ENCODE data around the gene IL19.

The IL19 gene

DNA sequence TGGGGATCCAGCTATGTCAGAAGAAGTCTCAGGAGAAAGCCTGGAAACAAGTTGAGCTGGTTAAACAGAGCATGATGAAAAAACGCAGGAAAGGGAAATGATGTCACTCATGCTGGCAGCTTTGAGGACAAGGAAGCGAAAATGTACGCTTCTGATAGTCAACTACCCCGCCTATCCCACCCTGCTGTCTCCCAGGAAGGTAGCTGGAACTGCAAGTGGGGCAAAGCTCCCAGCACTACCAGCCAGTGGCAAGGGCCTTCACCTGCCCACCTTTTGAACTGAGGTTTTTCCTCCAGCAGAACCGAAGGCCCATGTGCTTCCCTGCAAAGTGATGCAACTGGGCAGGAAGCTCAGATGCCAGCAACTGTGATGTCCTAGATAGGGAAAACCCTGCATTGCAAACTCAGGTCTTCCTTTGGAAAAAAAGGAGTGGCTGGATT is 88.5 kb downstream of the IL19 start:
- DNase-seq (ENCODE audit: low read depth, low spot score) = no peak

DNA sequence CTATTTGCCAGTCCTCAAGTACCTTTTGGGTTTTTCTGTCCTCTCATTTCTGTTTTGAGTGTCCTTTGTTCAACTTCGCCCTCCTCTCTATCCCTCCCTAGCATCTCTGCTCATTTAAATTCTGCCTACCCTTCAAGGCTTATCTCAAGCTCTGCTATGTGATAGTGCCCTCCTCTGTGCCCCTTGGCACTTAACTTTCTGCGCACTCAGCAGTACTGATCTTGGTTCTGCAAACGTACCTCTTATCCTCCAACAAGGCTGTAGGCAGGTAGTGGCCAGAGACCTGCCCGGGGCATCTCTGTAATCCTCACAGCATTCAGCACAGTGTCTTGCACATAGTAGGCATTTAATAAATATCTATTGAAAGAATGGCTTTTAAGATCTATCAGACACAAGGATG is 89.6 kb downstream of the IL19 start:
- DNase-seq (ENCODE audit: low read depth, low spot score) = no peak

DNA sequence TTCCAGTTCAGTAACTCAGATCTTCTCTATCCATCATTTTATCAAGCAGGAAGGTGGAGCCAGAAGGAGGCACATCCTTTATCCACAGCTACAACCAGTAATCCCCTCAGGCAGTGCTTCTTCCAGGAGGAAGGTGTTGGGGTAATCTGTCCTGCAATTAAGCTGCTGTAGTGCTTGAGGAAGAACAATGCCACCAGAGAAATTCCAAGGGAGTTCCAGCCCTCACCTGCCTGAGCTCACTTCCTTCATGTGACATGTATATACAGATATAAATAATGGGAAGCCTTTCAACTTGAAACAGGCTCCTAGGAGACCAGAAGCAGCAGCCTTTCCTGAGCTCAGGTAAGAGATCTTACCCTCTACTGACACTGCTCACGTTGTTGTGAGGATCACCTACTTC is 92.7 kb downstream of the IL19 start:
- DNase-seq (ENCODE audit: low read depth, low spot score) = no peak

DNA sequence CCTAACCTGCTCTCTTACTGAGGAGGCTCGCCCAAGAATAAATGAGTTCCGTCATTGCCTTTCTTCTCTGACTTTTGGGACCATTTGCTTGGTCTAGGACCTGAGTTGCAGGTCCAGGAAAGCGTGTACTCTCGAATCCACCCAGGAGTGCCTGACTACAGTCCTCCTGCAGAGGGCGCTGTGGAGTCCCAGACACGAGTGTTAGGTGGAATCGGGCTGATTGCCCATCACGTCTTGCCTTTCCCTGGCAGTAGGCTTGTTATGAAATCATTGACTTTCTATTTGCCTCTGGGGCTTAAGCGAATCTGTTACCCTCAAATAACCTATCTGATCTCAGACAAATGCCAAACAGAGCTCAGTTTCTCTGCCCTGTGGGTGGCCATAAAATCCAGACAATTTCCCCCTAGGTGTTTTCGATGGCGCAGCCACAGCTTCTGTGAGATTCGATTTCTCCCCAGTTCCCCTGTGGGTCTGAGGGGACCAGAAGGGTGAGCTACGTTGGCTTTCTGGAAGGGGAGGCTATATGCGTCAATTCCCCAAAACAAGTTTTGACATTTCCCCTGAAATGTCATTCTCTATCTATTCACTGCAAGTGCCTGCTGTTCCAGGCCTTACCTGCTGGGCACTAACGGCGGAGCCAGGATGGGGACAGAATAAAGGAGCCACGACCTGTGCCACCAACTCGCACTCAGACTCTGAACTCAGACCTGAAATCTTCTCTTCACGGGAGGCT is 94.5 kb downstream of the IL19 start, which contains the start of gene IL20:
TSS of gene IL20 (plus strand) at position 685 of the 733 bp plus-strand sequence. CDS start 230 bp downstream, outside the sequence.
- DNase-seq (ENCODE audit: low read depth, low spot score) = peak; percentile 76

DNA sequence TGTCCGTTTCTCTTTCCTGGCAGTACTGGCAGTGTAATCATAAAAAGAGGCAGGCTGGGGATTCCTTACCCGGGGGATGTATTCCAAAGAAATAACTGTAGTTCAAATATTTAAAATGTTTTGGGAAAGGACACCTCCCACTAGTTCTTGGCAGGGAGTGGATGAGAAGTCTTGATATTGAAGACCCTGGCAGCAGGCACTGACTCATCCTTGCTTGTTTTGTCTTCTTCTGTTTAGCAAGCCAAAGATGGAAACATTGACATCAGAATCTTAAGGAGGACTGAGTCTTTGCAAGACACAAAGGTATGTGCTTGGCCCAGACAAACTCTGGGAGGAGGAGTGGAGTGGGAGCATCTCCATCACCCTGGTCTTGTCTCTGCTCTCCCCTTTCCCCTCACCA is 95.5 kb downstream of the IL19 start:
- no peak for DNase-seq (ENCODE audit: low read depth, low spot score)

DNA sequence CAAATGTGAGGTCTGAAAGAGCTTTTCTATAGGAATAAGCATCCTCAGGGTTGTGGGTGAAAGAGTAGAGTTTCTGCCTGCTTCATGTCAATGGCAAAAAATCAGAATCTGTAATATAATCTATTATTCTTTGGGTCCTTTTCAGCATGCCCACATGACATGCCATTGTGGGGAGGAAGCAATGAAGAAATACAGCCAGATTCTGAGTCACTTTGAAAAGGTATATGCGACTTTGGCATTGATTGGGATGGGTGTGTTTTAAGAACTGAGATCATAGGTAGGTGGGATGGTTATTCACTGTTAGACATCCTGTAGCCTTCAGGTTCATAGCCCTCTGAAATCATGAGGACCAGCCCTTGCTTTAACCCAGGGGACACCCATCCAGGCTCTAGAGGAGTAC is 96.7 kb downstream of the IL19 start:
- DNase-seq (ENCODE audit: low read depth, low spot score) = no peak

DNA sequence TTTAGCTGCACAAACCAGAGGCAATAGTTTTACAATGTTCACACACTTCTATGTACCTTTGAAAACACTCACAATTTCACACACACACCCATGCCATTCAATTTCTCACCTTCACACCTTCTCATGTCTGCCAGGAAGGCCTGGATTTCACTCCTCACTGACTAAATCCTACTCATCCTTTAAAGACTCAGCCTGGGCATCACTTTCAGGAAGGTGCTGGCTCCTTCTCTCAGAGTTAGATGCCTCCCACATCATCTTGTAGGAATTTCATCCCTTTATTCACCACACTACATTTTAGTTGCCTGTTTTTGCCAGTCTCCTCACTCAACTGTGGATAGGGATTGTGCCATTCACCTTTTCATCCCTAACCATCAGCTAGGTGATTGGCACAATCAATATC is 97.1 kb downstream of the IL19 start:
- DNase-seq (ENCODE audit: low read depth, low spot score) = no peak

DNA sequence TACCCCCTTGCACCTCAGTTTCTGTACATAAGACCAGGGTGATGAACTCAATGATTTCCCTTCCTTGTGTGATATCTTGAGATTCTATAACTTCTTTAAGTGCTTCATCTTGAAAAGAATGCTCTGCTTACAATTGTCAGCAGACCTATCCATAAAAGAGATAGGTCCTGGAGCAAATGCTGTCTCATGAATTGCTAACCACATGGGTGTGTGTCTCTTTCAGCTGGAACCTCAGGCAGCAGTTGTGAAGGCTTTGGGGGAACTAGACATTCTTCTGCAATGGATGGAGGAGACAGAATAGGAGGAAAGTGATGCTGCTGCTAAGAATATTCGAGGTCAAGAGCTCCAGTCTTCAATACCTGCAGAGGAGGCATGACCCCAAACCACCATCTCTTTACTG is 97.7 kb downstream of the IL19 start:
- no peak for DNase-seq (ENCODE audit: low read depth, low spot score)

DNA sequence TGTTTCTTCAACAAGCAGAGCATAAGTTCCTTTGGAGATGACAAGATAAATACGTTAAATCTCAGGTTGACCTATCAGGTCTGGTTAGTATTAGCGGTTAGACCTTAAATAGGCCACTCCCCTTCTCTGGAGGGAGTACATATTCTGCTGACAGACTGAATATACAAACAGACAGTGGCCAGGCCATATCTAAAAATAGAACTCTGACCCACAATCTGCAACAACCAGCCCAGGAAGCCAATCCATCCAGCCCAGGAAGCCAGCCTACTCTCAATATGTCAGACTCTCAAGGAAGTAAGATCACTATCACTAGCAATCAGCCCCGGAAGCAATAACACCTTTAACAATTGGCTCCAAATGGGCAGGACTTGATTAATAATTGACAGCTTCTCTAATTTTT is 101.6 kb downstream of the IL19 start:
- DNase-seq (ENCODE audit: low read depth, low spot score) = no peak

DNA sequence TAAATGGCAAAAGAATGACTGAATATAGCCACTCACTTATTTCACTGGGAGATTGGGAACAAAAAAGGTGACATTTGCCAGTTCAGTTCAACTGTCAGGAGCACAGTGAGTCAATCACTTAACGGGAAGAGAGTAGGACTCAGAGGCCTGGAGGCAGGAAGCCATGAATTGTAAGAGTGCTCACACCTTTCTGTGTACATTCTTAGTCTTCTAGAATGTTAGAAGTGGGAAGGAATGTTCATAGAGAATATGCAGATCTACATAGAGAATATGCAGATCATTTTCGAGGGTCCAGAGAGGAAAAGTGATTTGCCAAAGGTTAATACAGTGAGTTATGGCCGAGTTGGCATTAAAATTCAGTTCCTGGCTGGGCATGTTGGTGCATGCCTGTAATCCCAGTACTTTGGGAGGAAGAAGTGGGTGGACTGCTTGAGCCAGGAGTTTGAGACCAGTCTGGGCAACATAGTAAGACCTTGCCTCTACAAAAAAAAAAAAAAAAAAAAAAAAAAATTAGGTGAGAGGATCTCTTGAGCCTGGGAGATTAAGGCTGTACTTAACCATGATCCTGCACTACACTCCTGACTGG is 103.1 kb downstream of the IL19 start:
- no peak for DNase-seq (ENCODE audit: low read depth, low spot score)

DNA sequence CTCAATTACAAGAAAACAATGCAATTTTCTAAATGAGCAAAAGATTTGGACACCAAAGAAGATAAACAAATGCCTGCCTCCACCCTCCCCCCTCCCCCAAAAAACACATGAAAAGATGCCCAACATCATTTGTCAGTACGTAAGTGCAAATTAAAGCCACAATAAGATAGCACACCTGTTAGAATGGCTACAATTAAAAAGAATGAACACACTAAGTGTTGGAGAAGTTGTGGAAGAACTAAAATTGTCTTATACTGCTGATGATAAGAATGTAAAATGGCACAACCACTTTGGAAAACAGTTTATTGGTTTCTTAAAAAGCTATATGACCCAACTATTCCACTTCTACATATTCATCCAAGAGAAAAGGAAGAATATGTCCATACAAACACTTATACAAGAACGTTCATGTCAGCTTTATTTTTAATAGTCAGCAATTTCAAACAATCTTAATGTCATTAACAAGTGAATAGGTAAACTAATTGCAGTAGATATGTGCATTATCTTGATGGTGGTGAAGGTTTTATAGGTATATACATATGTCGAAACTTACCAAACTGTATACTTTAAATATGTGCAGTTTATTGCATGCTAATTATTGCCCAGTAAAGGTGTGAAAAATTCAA is 105.3 kb downstream of the IL19 start:
- DNase-seq (ENCODE audit: low read depth, low spot score) = no peak

DNA sequence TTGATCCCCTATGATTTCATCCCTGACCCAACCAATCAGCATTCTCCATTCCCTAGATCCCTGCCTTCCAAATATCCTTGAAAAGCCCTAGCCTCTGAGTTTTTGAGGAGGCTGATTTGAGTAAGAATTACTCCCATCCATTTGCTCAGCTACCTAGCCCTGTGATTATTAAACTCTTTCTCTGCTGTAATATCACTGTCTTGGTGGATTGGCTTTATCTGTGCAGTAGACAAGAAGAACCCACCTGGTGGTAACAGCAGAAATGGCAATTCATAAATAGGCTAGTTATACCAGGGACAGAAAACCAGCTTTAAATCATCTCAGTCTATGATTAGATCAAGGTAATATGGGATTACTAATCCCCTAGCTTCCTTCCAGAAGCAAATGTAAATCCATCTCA is 107.9 kb downstream of the IL19 start:
- no peak for DNase-seq (ENCODE audit: low read depth, low spot score)

DNA sequence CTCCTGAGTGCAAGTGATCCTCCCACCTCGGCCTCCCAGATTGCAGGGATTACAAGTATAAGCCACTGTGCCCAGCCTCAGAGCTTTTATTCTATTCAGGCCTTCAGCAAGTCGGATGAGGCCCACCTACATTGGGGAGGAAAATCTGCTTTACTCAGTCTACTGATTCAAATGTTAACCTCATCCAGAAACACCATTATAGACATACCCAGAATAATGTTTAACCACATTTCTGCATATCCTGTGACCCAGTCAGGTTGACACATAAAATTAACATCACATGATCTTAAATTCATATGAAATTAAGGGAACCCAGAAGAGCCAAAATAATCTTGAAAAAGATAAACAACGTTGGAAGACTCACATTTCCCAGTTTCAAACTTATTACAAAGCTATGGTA is 109.7 kb downstream of the IL19 start:
- DNase-seq (ENCODE audit: low read depth, low spot score) = no peak

DNA sequence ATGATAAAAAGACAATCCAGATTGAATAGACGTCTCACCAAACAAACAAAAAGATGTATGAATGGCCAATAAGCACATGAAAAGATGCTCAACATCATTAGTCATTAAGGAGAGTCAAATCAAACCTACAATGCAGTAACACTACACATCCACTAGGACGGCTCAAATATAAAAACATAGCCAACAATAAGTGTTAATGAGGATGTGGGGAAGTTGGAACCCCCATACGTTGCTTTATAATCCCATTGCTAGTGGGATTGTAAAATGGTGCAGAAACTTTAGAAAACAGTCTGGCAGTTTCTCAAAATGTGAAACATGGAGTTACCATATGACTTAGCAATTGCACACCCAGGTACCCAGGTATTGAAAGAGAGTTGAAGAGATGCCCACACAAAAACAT is 112.0 kb downstream of the IL19 start:
- no peak for DNase-seq (ENCODE audit: low read depth, low spot score)

DNA sequence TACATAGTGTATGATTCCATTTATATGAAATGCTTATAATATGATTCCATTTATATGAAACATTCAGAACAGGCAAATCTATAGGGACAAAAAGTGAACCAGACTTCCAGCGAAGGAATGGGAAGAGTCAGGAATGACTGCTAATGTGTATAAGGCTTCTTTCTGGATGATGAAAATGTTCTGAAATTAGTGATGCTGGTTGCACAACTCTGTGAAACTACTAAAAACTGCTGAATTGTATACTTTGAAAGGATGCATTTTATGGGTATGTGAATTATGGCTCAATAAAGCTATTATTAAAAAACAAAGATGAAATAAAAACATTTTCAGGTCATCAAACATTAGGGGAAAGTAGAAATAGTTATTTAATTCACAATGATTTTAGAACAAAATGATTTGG is 112.6 kb downstream of the IL19 start:
- no peak for DNase-seq (ENCODE audit: low read depth, low spot score)

DNA sequence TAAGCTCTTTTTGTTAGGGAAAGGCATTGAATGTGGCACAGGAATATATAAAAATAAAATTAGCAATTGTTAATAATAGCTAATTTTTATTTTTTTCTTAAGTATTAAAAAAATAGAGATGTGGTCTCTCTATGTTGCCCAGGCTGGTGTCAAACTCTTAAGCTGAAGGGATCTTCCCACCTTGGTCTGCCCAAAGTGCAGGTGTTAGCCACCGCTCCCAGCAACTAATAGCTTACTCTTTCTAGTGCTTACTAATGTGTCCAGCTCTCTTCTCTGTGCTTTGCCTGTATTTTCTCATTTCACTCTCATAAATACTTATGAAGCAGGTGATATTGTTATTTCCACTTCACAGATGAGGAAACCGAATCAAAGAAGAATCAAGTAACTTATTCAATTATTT is 113.3 kb downstream of the IL19 start:
- DNase-seq (ENCODE audit: low read depth, low spot score) = no peak

DNA sequence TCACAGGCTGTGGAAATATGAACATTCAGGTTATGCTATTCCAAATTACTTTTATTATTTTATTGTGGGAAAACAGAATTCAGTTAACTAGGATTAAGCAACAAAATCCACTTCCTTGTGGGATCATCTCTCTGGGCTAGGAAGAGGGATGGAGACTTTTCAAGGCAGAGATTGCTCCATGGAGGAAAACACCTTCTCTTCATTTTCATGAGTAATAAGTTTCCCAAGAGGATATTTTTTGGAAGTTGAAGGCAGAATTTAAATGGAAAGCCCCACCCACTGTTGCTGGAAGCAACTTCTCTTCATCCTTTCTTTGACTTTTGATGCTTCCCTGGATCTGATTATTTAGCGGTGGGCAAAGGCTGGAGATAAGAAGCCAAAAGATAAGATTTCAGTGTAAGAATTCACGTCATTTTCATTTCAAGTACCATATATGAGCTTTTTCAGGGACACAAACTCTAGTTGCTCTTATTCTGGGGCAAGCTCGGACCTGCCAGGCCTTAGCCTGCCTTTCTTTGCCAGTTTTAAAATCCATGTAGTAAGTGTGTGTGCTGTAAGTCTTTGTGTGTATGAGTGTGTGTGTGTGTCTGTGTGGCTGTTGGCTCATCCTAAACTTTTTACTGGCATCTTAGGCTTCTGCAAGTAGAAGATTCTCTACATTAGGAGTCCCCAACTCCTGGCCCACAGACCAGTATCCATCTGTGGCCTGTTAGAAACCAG is 114.9 kb downstream of the IL19 start:
- DNase-seq (ENCODE audit: low read depth, low spot score) = no peak

DNA sequence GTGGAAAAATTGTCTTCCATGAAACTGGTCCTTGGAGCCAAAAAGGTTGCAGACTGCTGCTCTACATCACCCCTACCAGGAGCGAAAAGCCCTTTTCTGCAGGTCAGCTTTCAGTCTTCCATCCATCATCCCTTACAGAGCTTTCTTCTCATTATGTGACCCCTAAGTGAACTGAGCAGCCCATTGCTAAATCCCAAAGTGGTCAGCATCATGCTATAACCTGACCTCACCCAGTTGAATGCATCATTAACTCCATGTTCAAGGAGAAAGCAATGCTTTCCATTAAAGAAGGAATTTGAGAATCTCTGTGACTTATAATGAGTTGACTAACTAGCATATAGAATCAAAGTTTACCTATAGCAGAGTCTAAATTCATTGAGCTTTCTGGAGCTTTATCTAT is 116.3 kb downstream of the IL19 start:
- no peak for DNase-seq (ENCODE audit: low read depth, low spot score)

DNA sequence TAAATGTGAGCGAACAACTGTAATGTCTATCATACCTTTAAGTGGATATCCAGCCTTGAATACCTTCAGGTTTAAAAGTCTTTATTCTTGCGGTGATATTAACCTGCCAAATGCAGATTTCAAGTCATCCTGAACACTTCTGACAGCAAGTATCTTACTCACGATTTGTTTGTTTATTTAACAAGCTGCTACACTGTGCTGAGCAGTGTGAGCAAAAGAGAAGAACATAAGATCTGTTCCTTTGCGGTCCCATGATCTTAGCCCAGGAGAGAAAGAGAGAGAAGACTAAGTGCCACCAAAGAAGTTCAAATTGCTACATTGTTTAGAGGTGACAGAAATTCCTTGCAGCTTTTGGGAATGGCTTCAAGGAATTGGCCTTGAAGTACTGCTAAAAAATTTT is 117.1 kb downstream of the IL19 start:
- no peak for DNase-seq (ENCODE audit: low read depth, low spot score)

DNA sequence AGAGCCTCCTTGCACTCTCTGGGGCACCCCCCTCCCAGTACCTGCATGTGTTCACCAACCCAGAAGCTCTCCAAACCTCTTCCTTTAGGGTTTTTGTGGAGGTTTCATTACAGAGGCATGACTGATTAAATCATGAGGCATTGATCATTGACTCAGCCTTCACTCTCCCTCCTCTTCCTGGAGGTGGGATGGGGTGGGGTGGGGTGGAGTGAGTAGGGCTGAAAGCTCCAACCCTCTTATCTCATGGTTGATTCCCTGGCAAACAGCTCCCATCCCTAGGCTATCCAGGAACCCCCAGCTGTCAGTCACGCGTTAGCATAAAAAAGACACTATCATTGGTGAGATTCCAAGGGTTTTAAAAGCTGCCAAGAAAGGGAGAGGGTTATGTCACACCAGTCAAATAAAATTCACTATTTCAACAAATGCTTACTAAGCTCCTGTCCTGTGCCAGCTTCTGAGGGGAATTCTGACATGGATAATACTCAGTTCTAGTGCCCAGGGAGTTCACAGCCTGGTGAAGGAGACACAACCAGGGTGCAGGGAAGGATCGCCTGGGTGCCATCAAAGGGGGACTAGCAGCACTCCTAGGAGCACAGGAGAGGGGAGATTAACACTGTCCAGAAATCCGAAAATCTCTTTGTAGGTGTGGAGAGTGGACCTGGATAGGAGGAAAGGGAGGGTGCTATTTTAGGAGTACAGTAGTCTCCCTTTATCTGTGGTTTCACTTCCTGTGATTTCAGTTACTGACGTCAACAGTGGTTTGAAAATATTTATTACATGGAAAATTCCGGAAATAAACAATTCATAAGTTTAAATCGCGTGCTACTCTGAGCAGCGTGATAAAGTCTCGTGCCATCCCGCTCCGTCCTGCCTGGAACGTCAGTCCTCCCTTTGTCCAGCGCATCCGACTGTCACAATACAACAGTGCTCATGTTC is 119.8 kb downstream of the IL19 start:
- no peak for DNase-seq (ENCODE audit: low read depth, low spot score)

DNA sequence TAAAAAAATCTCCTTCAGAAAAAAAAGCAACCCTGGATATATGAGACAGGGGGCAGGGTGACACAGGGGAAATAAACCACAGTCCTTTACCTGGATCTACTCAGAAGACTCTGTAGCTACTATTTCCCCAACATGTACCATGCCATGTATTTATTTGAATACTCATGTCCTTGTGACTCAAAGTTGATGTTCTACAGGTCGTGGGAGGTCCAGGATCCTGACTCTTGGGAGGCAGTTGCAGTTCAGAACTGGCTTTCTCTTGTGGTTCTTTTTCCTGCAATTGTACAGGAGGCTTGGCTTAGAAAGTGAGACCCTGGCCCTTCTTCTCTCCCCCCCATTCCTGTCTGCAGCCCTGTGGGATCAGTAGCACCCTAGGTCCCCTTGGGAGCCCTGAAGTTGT is 120.8 kb downstream of the IL19 start:
- no peak for DNase-seq (ENCODE audit: low read depth, low spot score)
